Neural progenitor cell (in vitro differentiated cells): Measurements from ENCODE around the gene FYCO1. TPM values are rescaled to one million over a fixed set of nuclear protein-coding genes. Genes with fewer than 3 reads are reported as not detected.

Experiments
- DNase-seq: peaks from one replicate; pipeline ENCODE4 v3.0.0-alpha.2; 2016; ENCODE audit warnings: low spot score
- H2AFZ ChIP-seq: fragments of 200-600 bp; sonication (generic); replicated peaks from 2 replicates; pipeline ENCODE4 v1.6.1; 2016; ENCODE audit warnings: antibody characterized with exemption
- H3F3A ChIP-seq: fragments of 200-600 bp; sonication (generic); 2 replicates; pipeline ENCODE4 v1.6.1; 2016; ENCODE audit warnings: antibody characterized with exemption, low read depth
- H3K27ac ChIP-seq: fragments of 200-600 bp; sonication (generic); 2 replicates; pipeline ENCODE4 v1.5.1; 2016; ENCODE audit warnings: mild to moderate bottlenecking
- H3K27me3 ChIP-seq: fragments of 200-600 bp; sonication (generic); 2 replicates; pipeline ENCODE4 v1.6.1; 2016; ENCODE audit warnings: mild to moderate bottlenecking, moderate library complexity
- H3K36me3 ChIP-seq: fragments of 200-600 bp; sonication (generic); 2 replicates; pipeline ENCODE4 v1.5.1; 2016
- H3K4me1 ChIP-seq: fragments of 200-600 bp; sonication (generic); 2 replicates; pipeline ENCODE4 v1.6.1; 2016; ENCODE audit warnings: mixed run types
- H3K4me2 ChIP-seq: fragments of 200-600 bp; sonication (generic); 2 replicates; pipeline ENCODE4 v1.6.1; 2016
- H3K4me3 ChIP-seq: fragments of 200-600 bp; sonication (generic); 2 replicates; pipeline ENCODE4 v1.5.1; 2016
- H3K79me2 ChIP-seq: fragments of 200-600 bp; sonication (generic); 2 replicates; pipeline ENCODE4 v1.6.1; 2016; ENCODE audit warnings: low read depth
- H3K9ac ChIP-seq: fragments of 200-600 bp; sonication (generic); 2 replicates; pipeline ENCODE4 v1.6.1; 2016
- H3K9me3 ChIP-seq: fragments of 200-600 bp; sonication (generic); 2 replicates; pipeline ENCODE4 v1.5.1; 2016; ENCODE audit warnings: low read depth
- H4K20me1 ChIP-seq: fragments of 200-600 bp; sonication (generic); 2 replicates; pipeline ENCODE4 v1.6.1; 2016; ENCODE audit warnings: low read depth
- H3K27ac Mint-ChIP-seq: 3 replicates; pipeline ENCODE4 v1.8.0; 2021; ENCODE audit warnings: mixed read lengths
- H3K27me3 Mint-ChIP-seq: 2 replicates; pipeline ENCODE4 v1.8.0; 2022; ENCODE audit warnings: low read depth, mild to moderate bottlenecking, inconsistent platforms, moderate library complexity, mixed read lengths; ENCODE audit not compliant: insufficient read depth
- H3K36me3 Mint-ChIP-seq: 3 replicates; pipeline ENCODE4 v1.8.0; 2021; ENCODE audit warnings: mixed read lengths
- H3K4me1 Mint-ChIP-seq: 3 replicates; pipeline ENCODE4 v1.8.0; 2021; ENCODE audit warnings: mixed read lengths
- H3K4me3 Mint-ChIP-seq: 3 replicates; pipeline ENCODE4 v1.8.0; 2021; ENCODE audit warnings: mild to moderate bottlenecking, moderate library complexity, mixed read lengths
- H3K9me3 Mint-ChIP-seq: 3 replicates; pipeline ENCODE4 v1.8.0; 2020; ENCODE audit warnings: mixed read lengths
- EZH2 ChIP-seq: fragments of 200-600 bp; sonication (generic); IDR thresholded peaks from 2 replicates; pipeline ENCODE4 v1.6.1; 2017; ENCODE audit warnings: antibody characterized with exemption, mild to moderate bottlenecking, moderate library complexity
- EZH2phosphoT487 ChIP-seq: fragments of 200-600 bp; sonication (generic); IDR thresholded peaks from 2 replicates; pipeline ENCODE4 v1.6.1; 2017; ENCODE audit warnings: antibody characterized with exemption
- total RNA-seq: library from RNA; depleted of rRNA; stranded (reverse); fragments of >200 nt; gene quantifications from 2 replicates; pipeline ENCODE4 v1.2.3, GENCODE V29; 2015; ENCODE audit warnings: low replicate concordance
- TF ChIP-seq, protein P1 (sequence below): fragments of 200-600 bp; sonication (generic); IDR thresholded peaks from 2 replicates; pipeline ENCODE4 v1.5.1; 2017; ENCODE audit warnings: antibody characterized with exemption, mild to moderate bottlenecking

FYCO1 gene
- total RNA-seq, 1 donor from 2014 or later: 6.8 TPM

DNA sequence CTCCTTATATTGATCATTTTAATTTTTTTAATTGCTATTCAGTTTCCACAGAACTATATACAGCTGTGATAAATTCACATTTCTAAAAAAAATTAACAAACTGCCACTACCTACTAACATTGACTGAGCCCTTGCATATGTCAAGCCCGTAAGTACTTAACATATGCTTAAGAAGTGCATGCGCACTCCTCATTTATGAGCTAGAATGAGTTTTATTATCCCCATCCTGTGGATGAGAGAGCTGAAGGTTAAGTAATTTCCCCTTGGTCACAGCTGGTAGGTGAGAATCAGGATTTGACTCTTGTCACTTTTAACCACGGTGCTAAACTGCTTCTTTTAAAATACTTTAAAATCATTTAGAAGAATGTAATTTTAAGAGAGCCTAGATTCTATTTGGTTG lies 26.5 kb downstream of the FYCO1 start:
- TF ChIP-seq, protein P1, sequence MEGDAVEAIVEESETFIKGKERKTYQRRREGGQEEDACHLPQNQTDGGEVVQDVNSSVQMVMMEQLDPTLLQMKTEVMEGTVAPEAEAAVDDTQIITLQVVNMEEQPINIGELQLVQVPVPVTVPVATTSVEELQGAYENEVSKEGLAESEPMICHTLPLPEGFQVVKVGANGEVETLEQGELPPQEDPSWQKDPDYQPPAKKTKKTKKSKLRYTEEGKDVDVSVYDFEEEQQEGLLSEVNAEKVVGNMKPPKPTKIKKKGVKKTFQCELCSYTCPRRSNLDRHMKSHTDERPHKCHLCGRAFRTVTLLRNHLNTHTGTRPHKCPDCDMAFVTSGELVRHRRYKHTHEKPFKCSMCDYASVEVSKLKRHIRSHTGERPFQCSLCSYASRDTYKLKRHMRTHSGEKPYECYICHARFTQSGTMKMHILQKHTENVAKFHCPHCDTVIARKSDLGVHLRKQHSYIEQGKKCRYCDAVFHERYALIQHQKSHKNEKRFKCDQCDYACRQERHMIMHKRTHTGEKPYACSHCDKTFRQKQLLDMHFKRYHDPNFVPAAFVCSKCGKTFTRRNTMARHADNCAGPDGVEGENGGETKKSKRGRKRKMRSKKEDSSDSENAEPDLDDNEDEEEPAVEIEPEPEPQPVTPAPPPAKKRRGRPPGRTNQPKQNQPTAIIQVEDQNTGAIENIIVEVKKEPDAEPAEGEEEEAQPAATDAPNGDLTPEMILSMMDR: no peak
- TF ChIP-seq EZH2phosphoT487 (no peak), EZH2 (no peak)
- Histone ChIP-seq H3F3A (no peaks in the 10 kb centered on the region), H3K4me1 (no peaks in the 10 kb centered on the region), H4K20me1 (no peaks in the 10 kb centered on the region), H3K4me3 (no peak overlapping the region), H3K36me3 (no peaks in the 10 kb centered on the region), H3K27ac (no peak overlapping the region), H3K9me3 (no peaks in the 10 kb centered on the region), H3K27me3 (no peaks in the 10 kb centered on the region), H3K9ac (no peak overlapping the region), H3K4me2 (no peak overlapping the region), H2AFZ (no peak overlapping the region), H3K79me2 (no peaks in the 10 kb centered on the region)
- Mint-ChIP-seq H3K4me3 (no peak overlapping the region), H3K27ac (no peak overlapping the region), H3K27me3 (no peaks in the 10 kb centered on the region), H3K36me3 (peaks cover 13% of the 10 kb centered on the region), H3K9me3 (no peaks in the 10 kb centered on the region), H3K4me1 (no peaks in the 10 kb centered on the region)
- no peak for DNase-seq

DNA sequence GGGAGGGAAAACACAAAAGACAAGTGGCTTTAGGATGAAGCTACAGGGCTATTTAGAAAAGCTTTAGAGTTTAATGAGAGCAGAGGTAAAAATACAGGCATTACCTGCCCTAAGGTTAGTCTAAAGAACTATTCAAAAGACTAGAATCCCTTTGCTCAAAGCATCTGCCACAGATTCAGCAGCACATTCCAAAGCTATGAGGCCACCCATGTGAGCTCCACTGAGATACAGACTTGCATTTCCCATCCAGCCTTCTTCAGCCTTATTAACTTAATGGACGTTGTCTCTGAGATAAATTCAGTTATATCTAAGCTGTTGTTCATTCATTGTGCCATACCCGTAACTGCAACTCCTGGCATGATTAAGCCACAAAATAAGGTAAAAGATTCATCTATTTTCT lies 26.9 kb downstream of the FYCO1 start:
- Histone ChIP-seq H3K9me3 (no peaks in the 10 kb centered on the region), H3K27ac (no peak overlapping the region), H4K20me1 (no peaks in the 10 kb centered on the region), H3K4me2 (no peak overlapping the region), H3F3A (no peaks in the 10 kb centered on the region), H3K4me1 (no peaks in the 10 kb centered on the region), H3K27me3 (no peaks in the 10 kb centered on the region), H3K79me2 (no peaks in the 10 kb centered on the region), H3K4me3 (no peak overlapping the region), H3K36me3 (no peaks in the 10 kb centered on the region), H2AFZ (no peak overlapping the region), H3K9ac (no peak overlapping the region)
- peaks cover 17% of the 10 kb centered on the region for H3K36me3 Mint-ChIP-seq
- no peak overlapping the region for H3K4me3 Mint-ChIP-seq
- TF ChIP-seq, protein P1: no peak
- TF ChIP-seq EZH2: no peak
- TF ChIP-seq EZH2phosphoT487: no peak
- H3K27ac Mint-ChIP-seq: no peak overlapping the region
- DNase-seq: no peak
- no peaks in the 10 kb centered on the region for H3K4me1 Mint-ChIP-seq
- no peaks in the 10 kb centered on the region for H3K9me3 Mint-ChIP-seq
- H3K27me3 Mint-ChIP-seq: no peaks in the 10 kb centered on the region

DNA sequence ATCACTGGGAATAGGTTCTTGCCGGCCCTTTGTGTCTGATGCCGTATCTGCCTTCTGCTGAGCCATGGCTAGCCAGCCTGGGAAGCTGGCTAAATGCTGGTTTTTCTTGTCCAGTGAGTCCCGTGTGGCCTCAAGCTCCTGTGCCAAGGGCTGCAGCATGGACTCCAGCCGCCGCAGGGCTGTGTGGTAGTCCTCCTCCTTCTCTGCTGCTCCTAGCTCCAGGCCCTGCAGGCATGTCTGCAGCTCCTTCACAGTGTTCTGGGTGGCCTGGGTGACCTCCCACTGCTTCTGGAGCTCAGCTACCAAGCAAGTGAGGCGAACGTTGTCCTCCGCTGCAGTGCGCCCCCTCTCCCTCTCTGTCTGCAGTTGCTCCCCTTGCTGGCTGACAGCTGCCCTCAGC lies 27.5 kb downstream of the FYCO1 start:
- H3K27me3 ChIP-seq: no peaks in the 10 kb centered on the region
- H4K20me1 ChIP-seq: no peaks in the 10 kb centered on the region
- no peak overlapping the region for H3K9ac ChIP-seq
- H3K9me3 Mint-ChIP-seq: no peaks in the 10 kb centered on the region
- H3K4me1 Mint-ChIP-seq: no peaks in the 10 kb centered on the region
- no peak overlapping the region for H2AFZ ChIP-seq
- H3F3A ChIP-seq: no peaks in the 10 kb centered on the region
- no peaks in the 10 kb centered on the region for H3K36me3 ChIP-seq
- no peaks in the 10 kb centered on the region for H3K9me3 ChIP-seq
- H3K79me2 ChIP-seq: no peaks in the 10 kb centered on the region
- no peak overlapping the region for H3K27ac Mint-ChIP-seq
- no peak for DNase-seq
- H3K27ac ChIP-seq: no peak overlapping the region
- TF ChIP-seq, protein P1: no peak
- no peak for TF ChIP-seq EZH2
- no peak for TF ChIP-seq EZH2phosphoT487
- no peaks in the 10 kb centered on the region for H3K4me1 ChIP-seq
- peaks cover 20% of the 10 kb centered on the region for H3K36me3 Mint-ChIP-seq
- no peak overlapping the region for H3K4me3 Mint-ChIP-seq
- no peak overlapping the region for H3K4me3 ChIP-seq
- H3K27me3 Mint-ChIP-seq: no peaks in the 10 kb centered on the region
- H3K4me2 ChIP-seq: no peak overlapping the region
